Colonic mucosa (tissue), 4 donors: ENCODE results near the gene SLC39A10. TPM values are rescaled to one million over a fixed set of nuclear protein-coding genes. Genes with fewer than 3 reads are reported as not detected.

Experiments
- DNase-seq: peaks from one replicate; pipeline ENCODE4 v3.0.0-alpha.2; 2020
- H3K27ac ChIP-seq: fragments of 200-600 bp; one replicate; pipeline ENCODE4 v1.8.0; 2021
- H3K27me3 ChIP-seq: fragments of 200-600 bp; one replicate; pipeline ENCODE4 v1.8.0; 2021
- H3K36me3 ChIP-seq: fragments of 200-600 bp; one replicate; pipeline ENCODE4 v1.8.0; 2021
- H3K4me1 ChIP-seq: fragments of 200-600 bp; one replicate; pipeline ENCODE4 v1.8.0; 2021; ENCODE audit warnings: mild to moderate bottlenecking
- H3K4me3 ChIP-seq: fragments of 200-600 bp; one replicate; pipeline ENCODE4 v1.8.0; 2021
- H3K9ac ChIP-seq, 2 donors: one replicate each; pipeline ENCODE4 v1.7.0; 2013; ENCODE audit warnings: control low read depth in 2 of 2, low read depth in 2 of 2, low read length in 2 of 2
- H3K9me3 ChIP-seq: fragments of 200-600 bp; one replicate; pipeline ENCODE4 v1.8.0; 2021
- CTCF ChIP-seq: fragments of 200-600 bp; IDR thresholded peaks from one replicate; pipeline ENCODE4 v1.8.0; 2022; ENCODE audit warnings: antibody characterized with exemption, mild to moderate bottlenecking
- intact Hi-C: fragments of 100-400 bp; cut with DNase I; formaldehyde crosslinking; loops from one replicate; pipeline ENCODE4 v1.14.1; 2022
- total RNA-seq, 2 donors: library from RNA; stranded (reverse); fragmentation: NEBNext Ultra II Directional in 1 of 2; extraction: Animal tissue kit (Norgen Biotek cat#: 25700) in 1 of 2; gene quantifications; one replicate each; pipeline ENCODE4 v1.2.1, GENCODE V29; 2021
- donor health status: healthy.
- donor health status: DM: no; HTN: no; CAD: no.
- donor health status: DM: no; HTN: no; CAD: no.

The SLC39A10 gene
- total RNA-seq, 2 donors from 2014 or later, result 12.8 to 16.5 TPM

GRCh38 chr2:195782156-195782555, 125.1 kb downstream of the SLC39A10 start:
- TF ChIP-seq CTCF, result no peak
- intact Hi-C loops, result no loop called here
- no peaks in the 10 kb centered on the region for H3K9me3 ChIP-seq
- H3K36me3 ChIP-seq, result no peaks in the 10 kb centered on the region
- H3K4me3 ChIP-seq, result no peak overlapping the region
- H3K27ac ChIP-seq, result no peak overlapping the region
- H3K27me3 ChIP-seq, result no peaks in the 10 kb centered on the region
- no peak for DNase-seq
- H3K4me1 ChIP-seq, result no peaks in the 10 kb centered on the region
- H3K9ac ChIP-seq, result no peak overlapping the region
